Neural progenitor cell (in vitro differentiated cells): ENCODE measurements around the gene PTPN18.

Experiments used
- EZH2 ChIP-seq: fragments of 200-600 bp; sonication (generic); IDR thresholded peaks from 2 replicates; pipeline ENCODE4 v1.6.1; 2017; ENCODE audit warnings: antibody characterized with exemption, mild to moderate bottlenecking, moderate library complexity
- EZH2phosphoT487 ChIP-seq: fragments of 200-600 bp; sonication (generic); IDR thresholded peaks from 2 replicates; pipeline ENCODE4 v1.6.1; 2017; ENCODE audit warnings: antibody characterized with exemption
- TF ChIP-seq, protein P1 (sequence below): fragments of 200-600 bp; sonication (generic); IDR thresholded peaks from 2 replicates; pipeline ENCODE4 v1.5.1; 2017; ENCODE audit warnings: antibody characterized with exemption, mild to moderate bottlenecking

DNA sequence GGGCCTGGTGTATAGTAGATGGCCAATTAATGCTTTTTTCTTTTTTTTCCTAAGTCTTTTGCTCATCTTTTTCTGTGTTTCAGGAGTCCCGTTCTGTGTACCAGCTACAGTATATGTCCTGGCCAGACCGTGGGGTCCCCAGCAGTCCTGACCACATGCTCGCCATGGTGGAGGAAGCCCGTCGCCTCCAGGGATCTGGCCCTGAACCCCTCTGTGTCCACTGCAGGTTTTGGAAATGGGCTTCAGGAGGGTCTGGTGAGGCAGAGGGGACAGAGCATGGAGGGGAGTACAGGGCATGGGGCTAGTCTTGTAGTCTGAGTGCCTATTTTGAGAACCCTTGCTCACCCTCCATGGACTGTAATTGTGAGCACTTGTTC is 14.1 kb downstream of the PTPN18 start:
- TF ChIP-seq EZH2 (no peak), EZH2phosphoT487 (no peak)
- TF ChIP-seq, protein P1, sequence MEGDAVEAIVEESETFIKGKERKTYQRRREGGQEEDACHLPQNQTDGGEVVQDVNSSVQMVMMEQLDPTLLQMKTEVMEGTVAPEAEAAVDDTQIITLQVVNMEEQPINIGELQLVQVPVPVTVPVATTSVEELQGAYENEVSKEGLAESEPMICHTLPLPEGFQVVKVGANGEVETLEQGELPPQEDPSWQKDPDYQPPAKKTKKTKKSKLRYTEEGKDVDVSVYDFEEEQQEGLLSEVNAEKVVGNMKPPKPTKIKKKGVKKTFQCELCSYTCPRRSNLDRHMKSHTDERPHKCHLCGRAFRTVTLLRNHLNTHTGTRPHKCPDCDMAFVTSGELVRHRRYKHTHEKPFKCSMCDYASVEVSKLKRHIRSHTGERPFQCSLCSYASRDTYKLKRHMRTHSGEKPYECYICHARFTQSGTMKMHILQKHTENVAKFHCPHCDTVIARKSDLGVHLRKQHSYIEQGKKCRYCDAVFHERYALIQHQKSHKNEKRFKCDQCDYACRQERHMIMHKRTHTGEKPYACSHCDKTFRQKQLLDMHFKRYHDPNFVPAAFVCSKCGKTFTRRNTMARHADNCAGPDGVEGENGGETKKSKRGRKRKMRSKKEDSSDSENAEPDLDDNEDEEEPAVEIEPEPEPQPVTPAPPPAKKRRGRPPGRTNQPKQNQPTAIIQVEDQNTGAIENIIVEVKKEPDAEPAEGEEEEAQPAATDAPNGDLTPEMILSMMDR, result no peak
